Neural cell (in vitro differentiated cells): ENCODE measurements around the gene KRT83. TPM values are rescaled to one million over a fixed set of nuclear protein-coding genes. Genes with fewer than 3 reads are reported as not detected.

Experiments used
- H2AFZ ChIP-seq: fragments of 200-600, 300-800 bp; sonication (generic), shearing (Covaris generic); 2 replicates; pipeline ENCODE4 v1.6.0; 2014; ENCODE audit warnings: low read depth, mild to moderate bottlenecking, antibody characterized with exemption, low read length, moderate library complexity
- H3F3A ChIP-seq: fragments of 200-600 bp; shearing (Covaris generic); 2 replicates; pipeline ENCODE4 v1.6.1; 2016; ENCODE audit warnings: mild to moderate bottlenecking, moderate library complexity, mixed read lengths, antibody characterized with exemption, low read length; ENCODE audit not compliant: insufficient read depth, poor library complexity, severe bottlenecking
- H3K27ac ChIP-seq: fragments of 200-600, 300-800 bp; sonication (generic), shearing (Covaris generic); 2 replicates; pipeline ENCODE4 v1.5.1; 2014; ENCODE audit warnings: mild to moderate bottlenecking, low read length, moderate library complexity
- H3K27me3 ChIP-seq: fragments of 300-800, 200-600 bp; sonication (generic), shearing (Covaris generic); 2 replicates; pipeline ENCODE4 v1.6.0; 2014; ENCODE audit warnings: mild to moderate bottlenecking, low read depth, low read length, moderate library complexity; ENCODE audit not compliant: insufficient read depth
- H3K36me3 ChIP-seq: fragments of 300-800, 200-600 bp; sonication (generic), shearing (Covaris generic); 2 replicates; pipeline ENCODE4 v1.5.1; 2014; ENCODE audit warnings: mild to moderate bottlenecking, antibody characterized with exemption, low read length, moderate library complexity; ENCODE audit not compliant: insufficient read depth
- H3K4me2 ChIP-seq: fragments of 300-800, 200-600 bp; sonication (generic), shearing (Covaris generic); 2 replicates; pipeline ENCODE4 v1.6.0; 2014; ENCODE audit warnings: mild to moderate bottlenecking, low read length
- H3K4me3 ChIP-seq: fragments of 300-800, 200-600 bp; sonication (generic), shearing (Covaris generic); 2 replicates; pipeline ENCODE4 v1.5.1; 2014; ENCODE audit warnings: mild to moderate bottlenecking, low read length, moderate library complexity
- H3K79me2 ChIP-seq: fragments of 200-600 bp; shearing (Covaris generic); replicated peaks from 2 replicates; pipeline ENCODE4 v1.6.0; 2014; ENCODE audit warnings: mild to moderate bottlenecking, low read length, moderate library complexity; ENCODE audit not compliant: insufficient read depth
- H3K9ac ChIP-seq: fragments of 300-800, 200-600 bp; sonication (generic), shearing (Covaris generic); 2 replicates; pipeline ENCODE4 v1.6.1; 2016; ENCODE audit warnings: mild to moderate bottlenecking, low read length, mixed read lengths
- H3K9me2 ChIP-seq: fragments of 200-600 bp; shearing (Covaris generic); 2 replicates; pipeline ENCODE4 v1.6.1; 2016; ENCODE audit warnings: mild to moderate bottlenecking, low read length, mixed read lengths; ENCODE audit not compliant: insufficient read depth
- H3K9me3 ChIP-seq: fragments of 200-600, 300-800 bp; sonication (generic), shearing (Covaris generic); 2 replicates; pipeline ENCODE4 v1.6.1; 2016; ENCODE audit warnings: mild to moderate bottlenecking, mixed run types, low read length, moderate library complexity, mixed read lengths
- H4K20me1 ChIP-seq: fragments of 200-600 bp; shearing (Covaris generic); 2 replicates; pipeline ENCODE4 v1.6.1; 2016; ENCODE audit warnings: mild to moderate bottlenecking, mixed run types; ENCODE audit not compliant: insufficient read depth
- EP300 ChIP-seq: fragments of 450-650 bp; conservative IDR thresholded peaks from 2 replicates; pipeline ENCODE4 v1.6.1; 2014; ENCODE audit warnings: antibody characterized with exemption, mild to moderate bottlenecking, moderate library complexity; ENCODE audit not compliant: poor library complexity, severe bottlenecking
- EZH2 ChIP-seq: fragments of 200-600, 300-800 bp; shearing (Covaris generic), sonication (generic); IDR thresholded peaks from 2 replicates; pipeline ENCODE4 v1.6.1; 2014; ENCODE audit warnings: antibody characterized with exemption, low read length, borderline replicate concordance, mild to moderate bottlenecking; ENCODE audit not compliant: insufficient read depth, poor library complexity, severe bottlenecking
- MXI1 ChIP-seq: fragments of 450-650 bp; conservative IDR thresholded peaks from 2 replicates; pipeline ENCODE4 v1.6.1; 2014; ENCODE audit warnings: antibody characterized with exemption, mild to moderate bottlenecking; ENCODE audit not compliant: poor library complexity, severe bottlenecking
- POLR2AphosphoS5 ChIP-seq: IDR thresholded peaks from 2 replicates; pipeline ENCODE4 v1.6.1; 2012
- RAD21 ChIP-seq: fragments of 450-650 bp; conservative IDR thresholded peaks from 2 replicates; pipeline ENCODE4 v1.6.1; 2014; ENCODE audit warnings: antibody characterized with exemption, mild to moderate bottlenecking, moderate library complexity
- SMC3 ChIP-seq: fragments of 450-650 bp; conservative IDR thresholded peaks from 2 replicates; pipeline ENCODE4 v1.6.1; 2014; ENCODE audit warnings: antibody characterized with exemption, mild to moderate bottlenecking, moderate library complexity; ENCODE audit not compliant: poor library complexity
- TAF1 ChIP-seq: IDR thresholded peaks from 2 replicates; pipeline ENCODE4 v1.6.1; 2012; ENCODE audit warnings: low read depth
- polyA plus RNA-seq: library from polyadenylated mRNA; depleted of rRNA; stranded (reverse); fragments of >200 nt; gene quantifications from 2 replicates; pipeline ENCODE4 v1.2.3, GENCODE V29; 2014
- TF ChIP-seq, protein P1 (sequence below): IDR thresholded peaks from 2 replicates; pipeline ENCODE4 v1.6.1; 2012; ENCODE audit warnings: borderline replicate concordance
- TF ChIP-seq, protein P2 (sequence below): fragments of 450-650 bp; IDR thresholded peaks from 2 replicates; pipeline ENCODE4 v1.5.1; 2014; ENCODE audit warnings: antibody characterized with exemption, mild to moderate bottlenecking, moderate library complexity; ENCODE audit not compliant: poor library complexity, severe bottlenecking

The KRT83 gene
- polyA plus RNA-seq, 1 donor from 2014 or later: not detected

DNA sequence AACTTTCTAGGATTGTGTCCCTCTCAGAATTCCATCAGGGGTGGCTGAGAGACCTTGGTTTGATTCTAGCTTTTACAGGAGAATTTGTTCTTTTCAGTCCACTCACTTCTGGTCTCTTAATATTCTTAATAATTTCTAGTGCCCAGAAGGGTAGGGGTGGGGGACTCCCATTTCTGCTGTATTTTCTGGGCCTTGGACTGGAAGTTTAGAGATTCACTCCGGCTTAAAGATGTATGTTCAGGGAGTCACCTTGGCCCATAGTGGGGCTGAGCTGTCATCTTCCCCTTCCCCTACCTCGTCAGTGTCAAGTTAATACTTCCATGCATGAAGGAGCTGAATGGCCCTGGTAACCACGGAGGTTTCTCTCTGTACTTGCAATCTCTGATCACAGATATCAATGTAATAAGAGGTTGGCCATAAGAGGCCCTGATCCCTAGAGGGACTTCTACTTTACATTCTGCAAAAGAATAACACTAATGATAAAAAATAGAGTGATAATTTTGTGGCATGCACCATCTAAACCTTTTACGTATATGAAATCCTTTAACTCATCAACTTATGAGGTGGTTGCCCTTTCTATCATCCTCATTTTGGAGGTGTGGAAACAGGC, 36.5 kb downstream of the KRT83 start:
- H3K27me3 ChIP-seq: no peaks in the 10 kb centered on the region
- H2AFZ ChIP-seq: no peak overlapping the region
- H3F3A ChIP-seq: no peaks in the 10 kb centered on the region
- H3K36me3 ChIP-seq: no peaks in the 10 kb centered on the region
- no peak overlapping the region for H3K4me3 ChIP-seq
- H3K4me2 ChIP-seq: no peak overlapping the region
- H4K20me1 ChIP-seq: no peaks in the 10 kb centered on the region
- no peaks in the 10 kb centered on the region for H3K9me3 ChIP-seq
- H3K27ac ChIP-seq: no peak overlapping the region
- no peaks in the 10 kb centered on the region for H3K79me2 ChIP-seq
- H3K9me2 ChIP-seq: no peaks in the 10 kb centered on the region
- TF ChIP-seq POLR2AphosphoS5 (no peak), EP300 (no peak), EZH2 (no peak), MXI1 (no peak), TAF1 (no peak), SMC3 (no peak), RAD21 (no peak)
- TF ChIP-seq, protein P1, sequence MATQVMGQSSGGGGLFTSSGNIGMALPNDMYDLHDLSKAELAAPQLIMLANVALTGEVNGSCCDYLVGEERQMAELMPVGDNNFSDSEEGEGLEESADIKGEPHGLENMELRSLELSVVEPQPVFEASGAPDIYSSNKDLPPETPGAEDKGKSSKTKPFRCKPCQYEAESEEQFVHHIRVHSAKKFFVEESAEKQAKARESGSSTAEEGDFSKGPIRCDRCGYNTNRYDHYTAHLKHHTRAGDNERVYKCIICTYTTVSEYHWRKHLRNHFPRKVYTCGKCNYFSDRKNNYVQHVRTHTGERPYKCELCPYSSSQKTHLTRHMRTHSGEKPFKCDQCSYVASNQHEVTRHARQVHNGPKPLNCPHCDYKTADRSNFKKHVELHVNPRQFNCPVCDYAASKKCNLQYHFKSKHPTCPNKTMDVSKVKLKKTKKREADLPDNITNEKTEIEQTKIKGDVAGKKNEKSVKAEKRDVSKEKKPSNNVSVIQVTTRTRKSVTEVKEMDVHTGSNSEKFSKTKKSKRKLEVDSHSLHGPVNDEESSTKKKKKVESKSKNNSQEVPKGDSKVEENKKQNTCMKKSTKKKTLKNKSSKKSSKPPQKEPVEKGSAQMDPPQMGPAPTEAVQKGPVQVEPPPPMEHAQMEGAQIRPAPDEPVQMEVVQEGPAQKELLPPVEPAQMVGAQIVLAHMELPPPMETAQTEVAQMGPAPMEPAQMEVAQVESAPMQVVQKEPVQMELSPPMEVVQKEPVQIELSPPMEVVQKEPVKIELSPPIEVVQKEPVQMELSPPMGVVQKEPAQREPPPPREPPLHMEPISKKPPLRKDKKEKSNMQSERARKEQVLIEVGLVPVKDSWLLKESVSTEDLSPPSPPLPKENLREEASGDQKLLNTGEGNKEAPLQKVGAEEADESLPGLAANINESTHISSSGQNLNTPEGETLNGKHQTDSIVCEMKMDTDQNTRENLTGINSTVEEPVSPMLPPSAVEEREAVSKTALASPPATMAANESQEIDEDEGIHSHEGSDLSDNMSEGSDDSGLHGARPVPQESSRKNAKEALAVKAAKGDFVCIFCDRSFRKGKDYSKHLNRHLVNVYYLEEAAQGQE: no peak
- TF ChIP-seq, protein P2, sequence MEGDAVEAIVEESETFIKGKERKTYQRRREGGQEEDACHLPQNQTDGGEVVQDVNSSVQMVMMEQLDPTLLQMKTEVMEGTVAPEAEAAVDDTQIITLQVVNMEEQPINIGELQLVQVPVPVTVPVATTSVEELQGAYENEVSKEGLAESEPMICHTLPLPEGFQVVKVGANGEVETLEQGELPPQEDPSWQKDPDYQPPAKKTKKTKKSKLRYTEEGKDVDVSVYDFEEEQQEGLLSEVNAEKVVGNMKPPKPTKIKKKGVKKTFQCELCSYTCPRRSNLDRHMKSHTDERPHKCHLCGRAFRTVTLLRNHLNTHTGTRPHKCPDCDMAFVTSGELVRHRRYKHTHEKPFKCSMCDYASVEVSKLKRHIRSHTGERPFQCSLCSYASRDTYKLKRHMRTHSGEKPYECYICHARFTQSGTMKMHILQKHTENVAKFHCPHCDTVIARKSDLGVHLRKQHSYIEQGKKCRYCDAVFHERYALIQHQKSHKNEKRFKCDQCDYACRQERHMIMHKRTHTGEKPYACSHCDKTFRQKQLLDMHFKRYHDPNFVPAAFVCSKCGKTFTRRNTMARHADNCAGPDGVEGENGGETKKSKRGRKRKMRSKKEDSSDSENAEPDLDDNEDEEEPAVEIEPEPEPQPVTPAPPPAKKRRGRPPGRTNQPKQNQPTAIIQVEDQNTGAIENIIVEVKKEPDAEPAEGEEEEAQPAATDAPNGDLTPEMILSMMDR: no peak
- H3K9ac ChIP-seq: no peak overlapping the region

DNA sequence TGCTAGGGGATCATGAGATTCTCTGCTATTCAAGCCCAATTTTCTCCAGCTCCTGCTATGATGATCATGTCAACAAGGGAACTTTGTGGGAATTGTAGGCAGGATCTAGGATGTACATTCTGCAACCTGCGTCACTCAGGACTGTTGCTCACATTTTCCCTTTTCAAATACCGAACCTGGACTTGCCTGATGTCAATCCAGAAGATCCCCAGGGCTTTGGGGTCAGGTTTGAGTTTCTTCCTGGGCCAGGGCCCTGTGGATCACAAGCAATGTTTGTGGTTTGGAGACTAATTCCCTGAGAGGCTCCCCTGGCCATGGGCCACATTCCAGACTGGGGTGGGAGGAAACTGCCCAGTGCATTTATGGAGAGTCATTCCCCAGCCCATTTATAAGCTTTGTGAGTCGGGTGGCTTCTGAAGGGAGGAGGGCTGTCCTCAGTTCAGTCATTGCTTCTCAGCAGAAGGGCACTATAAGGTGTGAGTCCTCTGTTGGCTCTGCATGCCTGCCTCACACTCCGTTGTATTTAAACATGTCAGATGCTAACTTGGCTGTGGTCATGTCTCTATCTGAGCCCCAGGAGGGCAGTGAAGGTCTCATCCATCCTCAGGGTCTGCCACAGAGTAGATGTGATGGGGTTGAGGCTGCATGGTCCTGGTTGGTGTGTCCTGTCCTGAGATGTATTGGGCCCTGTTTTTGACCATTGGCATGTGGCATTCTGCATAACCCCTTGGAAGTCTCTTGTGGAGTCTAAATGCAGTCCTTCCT, 40.2 kb downstream of the KRT83 start:
- Histone ChIP-seq H3K4me3 (no peak overlapping the region), H3K79me2 (no peaks in the 10 kb centered on the region), H3K36me3 (no peaks in the 10 kb centered on the region), H3K4me2 (no peak overlapping the region), H3K9me3 (no peaks in the 10 kb centered on the region), H4K20me1 (no peaks in the 10 kb centered on the region), H3K9me2 (no peaks in the 10 kb centered on the region), H3F3A (no peaks in the 10 kb centered on the region), H2AFZ (no peak overlapping the region), H3K27ac (no peak overlapping the region), H3K9ac (no peak overlapping the region), H3K27me3 (no peaks in the 10 kb centered on the region)
- TF ChIP-seq MXI1 (no peak), POLR2AphosphoS5 (no peak)
